HG02943 (cell line): ENCODE data around the gene NTF3.

Source experiments
- ATAC-seq: cut with Tn5 transposase; IDR thresholded peaks from one replicate; pipeline ENCODE4 v1.9.1; 2021; ENCODE audit warnings: mild to moderate bottlenecking, low read depth, moderate library complexity; ENCODE audit not compliant: unreplicated experiment

NTF3 gene

GRCh38 chr12:5485454-5485853 lies 53.5 kb downstream of the NTF3 start:
- ATAC-seq = no peak

GRCh38 chr12:5487076-5487475 lies 55.2 kb downstream of the NTF3 start:
- ATAC-seq = no peak

GRCh38 chr12:5487948-5488625 lies 56.2 kb downstream of the NTF3 start:
- no peak for ATAC-seq

GRCh38 chr12:5488626-5488955 lies 56.7 kb downstream of the NTF3 start:
- ATAC-seq = no peak

- no peak for ATAC-seq
These were observed 57.1 kb downstream of the NTF3 start for GRCh38 chr12:5489017-5489416.

GRCh38 chr12:5489760-5490406 lies 58.0 kb downstream of the NTF3 start:
- ATAC-seq = no peak

GRCh38 chr12:5492562-5492961 lies 60.7 kb downstream of the NTF3 start:
- no peak for ATAC-seq

GRCh38 chr12:5493018-5493417 lies 61.1 kb downstream of the NTF3 start:
- ATAC-seq = no peak

- no peak for ATAC-seq
These were observed 62.4 kb downstream of the NTF3 start for GRCh38 chr12:5494343-5494742.

- no peak for ATAC-seq
These were observed 65.6 kb downstream of the NTF3 start for GRCh38 chr12:5497329-5498053.

GRCh38 chr12:5498076-5498475 lies 66.2 kb downstream of the NTF3 start:
- ATAC-seq = no peak

GRCh38 chr12:5498806-5499205 lies 66.9 kb downstream of the NTF3 start:
- no peak for ATAC-seq

GRCh38 chr12:5499566-5500330 lies 67.8 kb downstream of the NTF3 start:
- ATAC-seq = no peak

GRCh38 chr12:5500331-5500659 lies 68.4 kb downstream of the NTF3 start:
- no peak for ATAC-seq

GRCh38 chr12:5503774-5504173 lies 71.9 kb downstream of the NTF3 start:
- no peak for ATAC-seq

GRCh38 chr12:5505116-5505515 lies 73.2 kb downstream of the NTF3 start:
- ATAC-seq = no peak

- no peak for ATAC-seq
These were observed 73.8 kb downstream of the NTF3 start for GRCh38 chr12:5505751-5506150.

GRCh38 chr12:5506295-5506694 lies 74.4 kb downstream of the NTF3 start:
- no peak for ATAC-seq

- ATAC-seq = no peak
These were observed 74.9 kb downstream of the NTF3 start for GRCh38 chr12:5506821-5507231.

- no peak for ATAC-seq
These were observed 75.6 kb downstream of the NTF3 start for GRCh38 chr12:5507401-5507935.

- ATAC-seq = no peak
These were observed 76.0 kb downstream of the NTF3 start for GRCh38 chr12:5507944-5508343.
